ENCODE data around the gene JPH3.

DNA sequence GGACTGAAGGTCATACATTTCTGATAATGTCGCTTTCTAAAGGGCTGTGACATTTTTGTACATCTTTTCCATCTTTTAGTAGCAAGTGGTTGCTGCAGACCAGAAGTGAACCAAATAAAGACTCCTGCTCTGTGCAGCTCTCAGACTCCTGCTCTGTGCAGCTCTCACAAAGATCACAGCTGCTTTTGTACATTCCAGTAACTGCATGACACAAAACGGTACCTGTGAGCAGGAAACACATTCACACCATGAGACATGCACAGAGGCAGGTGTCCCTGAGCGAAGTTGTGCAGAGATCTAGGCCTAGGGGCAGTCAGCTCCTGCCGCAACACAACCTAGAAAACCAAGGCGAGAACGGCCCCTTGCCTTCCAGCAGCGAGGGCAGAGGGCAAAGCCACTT is 95.9 kb downstream of the JPH3 start:
- TF ChIP-seq, protein P1, sequence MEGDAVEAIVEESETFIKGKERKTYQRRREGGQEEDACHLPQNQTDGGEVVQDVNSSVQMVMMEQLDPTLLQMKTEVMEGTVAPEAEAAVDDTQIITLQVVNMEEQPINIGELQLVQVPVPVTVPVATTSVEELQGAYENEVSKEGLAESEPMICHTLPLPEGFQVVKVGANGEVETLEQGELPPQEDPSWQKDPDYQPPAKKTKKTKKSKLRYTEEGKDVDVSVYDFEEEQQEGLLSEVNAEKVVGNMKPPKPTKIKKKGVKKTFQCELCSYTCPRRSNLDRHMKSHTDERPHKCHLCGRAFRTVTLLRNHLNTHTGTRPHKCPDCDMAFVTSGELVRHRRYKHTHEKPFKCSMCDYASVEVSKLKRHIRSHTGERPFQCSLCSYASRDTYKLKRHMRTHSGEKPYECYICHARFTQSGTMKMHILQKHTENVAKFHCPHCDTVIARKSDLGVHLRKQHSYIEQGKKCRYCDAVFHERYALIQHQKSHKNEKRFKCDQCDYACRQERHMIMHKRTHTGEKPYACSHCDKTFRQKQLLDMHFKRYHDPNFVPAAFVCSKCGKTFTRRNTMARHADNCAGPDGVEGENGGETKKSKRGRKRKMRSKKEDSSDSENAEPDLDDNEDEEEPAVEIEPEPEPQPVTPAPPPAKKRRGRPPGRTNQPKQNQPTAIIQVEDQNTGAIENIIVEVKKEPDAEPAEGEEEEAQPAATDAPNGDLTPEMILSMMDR (IDR thresholded peaks at IDR 0.05) = no peak
- TF ChIP-seq POLR2A (IDR thresholded peaks at IDR 0.05) = no peak
- TF ChIP-seq EP300 (IDR thresholded peaks at IDR 0.05) = no peak
- TF ChIP-seq POLR2AphosphoS5 (IDR thresholded peaks at IDR 0.05) = no peak

Data from sigmoid colon (tissue), 4 donors.